Fibroblast of lung (primary cell): ENCODE results near the gene TMEM147. TPM values are rescaled to one million over a fixed set of nuclear protein-coding genes. Genes with fewer than 3 reads are reported as not detected.

Source experiments
- DNase-seq, 2 donors: peaks; one replicate each; pipeline versions ENCODE4 v3.0.0 to v3.0.0-alpha.2; 2010; ENCODE audit warnings: low read depth in 2 of 2
- H2AFZ ChIP-seq: 2 replicates; pipeline ENCODE4 v1.5.1; 2012; ENCODE audit warnings: low read length, control low read depth, inconsistent platforms
- H3K27ac ChIP-seq: 2 replicates; pipeline ENCODE4 v1.5.1; 2011; ENCODE audit warnings: low read length, control low read depth; ENCODE audit not compliant: insufficient read depth
- H3K27me3 ChIP-seq: 2 replicates; pipeline ENCODE4 v1.5.1; 2011; ENCODE audit warnings: mild to moderate bottlenecking, low read length; ENCODE audit not compliant: control insufficient read depth, insufficient read depth
- H3K36me3 ChIP-seq: 2 replicates; pipeline ENCODE4 v1.5.1; 2011; ENCODE audit warnings: low read length; ENCODE audit not compliant: control insufficient read depth, insufficient read depth
- H3K4me1 ChIP-seq: 2 replicates; pipeline ENCODE4 v1.5.1; 2011; ENCODE audit warnings: low read length; ENCODE audit not compliant: control insufficient read depth, insufficient read depth; ENCODE audit errors: extremely low read depth
- H3K4me2 ChIP-seq: 2 replicates; pipeline ENCODE4 v1.5.1; 2011; ENCODE audit warnings: low read length, control low read depth; ENCODE audit not compliant: insufficient read depth; ENCODE audit errors: extremely low read depth
- H3K4me3 ChIP-seq, 4 experiments: fragments of 200-600 bp in 1 of 4; sonication (generic) in 1 of 4; replicated peaks in 1 of 4; 2 replicates each; pipeline ENCODE4 v1.5.1; 2011 to 2016; ENCODE audit warnings: low read length in 4 of 4, low read depth in 3 of 4, mild to moderate bottlenecking in 3 of 4, control low read depth in 2 of 4, inconsistent platforms in 1 of 4, mixed read lengths in 1 of 4; ENCODE audit not compliant: insufficient read depth in 1 of 4; ENCODE audit errors: control extremely low read depth in 1 of 4
- H3K79me2 ChIP-seq: 2 replicates; pipeline ENCODE4 v1.5.1; 2012; ENCODE audit warnings: mild to moderate bottlenecking, low read length, inconsistent platforms; ENCODE audit not compliant: control insufficient read depth, insufficient read depth
- H3K9ac ChIP-seq: 2 replicates; pipeline ENCODE4 v1.5.1; 2011; ENCODE audit warnings: mild to moderate bottlenecking, low read length, control low read depth; ENCODE audit not compliant: insufficient read depth
- H3K9me3 ChIP-seq: 2 replicates; pipeline ENCODE4 v1.5.1; 2012; ENCODE audit warnings: low read depth, low read length; ENCODE audit not compliant: control insufficient read depth, insufficient read depth
- H4K20me1 ChIP-seq: 2 replicates; pipeline ENCODE4 v1.5.1; 2011; ENCODE audit warnings: low read length; ENCODE audit not compliant: control insufficient read depth, insufficient read depth; ENCODE audit errors: extremely low read depth
- CTCF ChIP-seq, 2 donors: IDR thresholded peaks in 1 of 2; conservative IDR thresholded peaks in 1 of 2; 1 replicate in 1 of 2; 2 replicates in 1 of 2; pipeline ENCODE4 v1.5.1; 2011 to 2012; ENCODE audit warnings: low read length in 2 of 2, control low read depth in 1 of 2, inconsistent platforms in 1 of 2, low read depth in 1 of 2, mild to moderate bottlenecking in 1 of 2
- EZH2 ChIP-seq: IDR thresholded peaks from 2 replicates; pipeline ENCODE4 v1.5.1; 2012; ENCODE audit warnings: low read length, control low read depth, mild to moderate bottlenecking; ENCODE audit errors: missing control alignments
- polyA plus RNA-seq, 2 donors: library from polyadenylated mRNA; depleted of rRNA in 1 of 2; stranded (reverse) in 1 of 2; unstranded in 1 of 2; fragments of >200 nt; gene quantifications; 2 replicates each; pipeline ENCODE4 v1.2.1, GENCODE V29; 2011 to 2012; ENCODE audit warnings: missing spikeins in 1 of 2
- total RNA-seq: library from RNA; depleted of rRNA; stranded (reverse); fragments of >200 nt; gene quantifications from 2 replicates; pipeline ENCODE4 v1.2.1, GENCODE V29; 2014

Gene TMEM147
- total and polyA plus RNA-seq, 2 donors (not counting 1 experiment from before 2014, with no cell fraction given): 72.4 to 79.6 TPM

GRCh38 chr19:35578707-35579106 is 33.3 kb downstream of the TMEM147 start:
- no peaks in the 10 kb centered on the region for H4K20me1 ChIP-seq
- H3K27me3 ChIP-seq: no peaks in the 10 kb centered on the region
- no peaks in the 10 kb centered on the region for H3K9me3 ChIP-seq
- no peak overlapping the region for H3K27ac ChIP-seq
- no peaks in the 10 kb centered on the region for H3K4me1 ChIP-seq
- H3K9ac ChIP-seq: no peak overlapping the region
- H3K4me2 ChIP-seq: no peak overlapping the region
- no peak for TF ChIP-seq EZH2
- no peaks in the 10 kb centered on the region for H3K36me3 ChIP-seq
- H3K79me2 ChIP-seq: no peaks in the 10 kb centered on the region
- H2AFZ ChIP-seq: no peak overlapping the region
- DNase-seq: peak in 1 of 2 donors; percentile 10
- no peak overlapping the region for H3K4me3 ChIP-seq

- DNase-seq: no peak
- Histone ChIP-seq H3K9ac (no peak overlapping the region), H3K27ac (no peak overlapping the region), H3K4me1 (no peaks in the 10 kb centered on the region), H3K9me3 (no peaks in the 10 kb centered on the region), H3K27me3 (peaks cover under 1% of the 10 kb centered on the region), H3K79me2 (no peaks in the 10 kb centered on the region), H3K36me3 (no peaks in the 10 kb centered on the region), H2AFZ (no peak overlapping the region), H3K4me3 (no peak overlapping the region), H3K4me2 (no peak overlapping the region), H4K20me1 (no peaks in the 10 kb centered on the region)
- TF ChIP-seq EZH2: no peak
- TF ChIP-seq CTCF (conservative IDR thresholded peaks at IDR 0.05 in 1 of 2, IDR thresholded peaks at IDR 0.05 in 1 of 2; ENCODE audit: low read depth in 1 of 2, low read length in 2 of 2): no peak
These were observed 37.3 kb downstream of the TMEM147 start for GRCh38 chr19:35582760-35583159.

GRCh38 chr19:35585848-35586247 is 40.4 kb downstream of the TMEM147 start, which contains the start of gene PMIS2:
Gene PMIS2, plus strand, starts transcription at chr19:35586173. Its CDS starts 87 bp downstream, at chr19:35586260.
- no peak within 1 kb of the TSS for H3K4me2 ChIP-seq
- H3K9ac ChIP-seq: no peak within 1 kb of the TSS
- no peaks in the 10 kb centered on the region for H4K20me1 ChIP-seq
- no peak within 1 kb of the TSS for H3K4me3 ChIP-seq
- no peak within 1 kb of the TSS for H3K27ac ChIP-seq
- no peaks in the 10 kb centered on the region for H3K79me2 ChIP-seq
- DNase-seq: no peak
- no peak within 1 kb of the TSS for H2AFZ ChIP-seq
- no peak for TF ChIP-seq CTCF (conservative IDR thresholded peaks at IDR 0.05 in 1 of 2, IDR thresholded peaks at IDR 0.05 in 1 of 2; ENCODE audit: low read depth in 1 of 2, low read length in 2 of 2)
- TF ChIP-seq EZH2: no peak
- H3K4me1 ChIP-seq: no peaks in the 10 kb centered on the region
- H3K36me3 ChIP-seq: no peaks in the 10 kb centered on the region
- H3K9me3 ChIP-seq: no peaks in the 10 kb centered on the region
- H3K27me3 ChIP-seq: peaks cover 3% of the 10 kb centered on the region
